ENCODE data around the gene ANTKMT.

GRCh38 chr16:730666-731509 lies 9.9 kb downstream of the ANTKMT start:
- no peak for TF ChIP-seq POLR2A (IDR thresholded peaks at IDR 0.05)
- TF ChIP-seq, protein P1, sequence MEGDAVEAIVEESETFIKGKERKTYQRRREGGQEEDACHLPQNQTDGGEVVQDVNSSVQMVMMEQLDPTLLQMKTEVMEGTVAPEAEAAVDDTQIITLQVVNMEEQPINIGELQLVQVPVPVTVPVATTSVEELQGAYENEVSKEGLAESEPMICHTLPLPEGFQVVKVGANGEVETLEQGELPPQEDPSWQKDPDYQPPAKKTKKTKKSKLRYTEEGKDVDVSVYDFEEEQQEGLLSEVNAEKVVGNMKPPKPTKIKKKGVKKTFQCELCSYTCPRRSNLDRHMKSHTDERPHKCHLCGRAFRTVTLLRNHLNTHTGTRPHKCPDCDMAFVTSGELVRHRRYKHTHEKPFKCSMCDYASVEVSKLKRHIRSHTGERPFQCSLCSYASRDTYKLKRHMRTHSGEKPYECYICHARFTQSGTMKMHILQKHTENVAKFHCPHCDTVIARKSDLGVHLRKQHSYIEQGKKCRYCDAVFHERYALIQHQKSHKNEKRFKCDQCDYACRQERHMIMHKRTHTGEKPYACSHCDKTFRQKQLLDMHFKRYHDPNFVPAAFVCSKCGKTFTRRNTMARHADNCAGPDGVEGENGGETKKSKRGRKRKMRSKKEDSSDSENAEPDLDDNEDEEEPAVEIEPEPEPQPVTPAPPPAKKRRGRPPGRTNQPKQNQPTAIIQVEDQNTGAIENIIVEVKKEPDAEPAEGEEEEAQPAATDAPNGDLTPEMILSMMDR (IDR thresholded peaks at IDR 0.05) = no peak
